ENCODE results near the gene PAK6. TPM values are rescaled to one million over a fixed set of nuclear protein-coding genes. Genes with fewer than 3 reads are reported as not detected.

Gene PAK6
- total and polyA plus RNA-seq, 2 experiments from 2014 or later, result 2.6 to 2.7 TPM

DNA sequence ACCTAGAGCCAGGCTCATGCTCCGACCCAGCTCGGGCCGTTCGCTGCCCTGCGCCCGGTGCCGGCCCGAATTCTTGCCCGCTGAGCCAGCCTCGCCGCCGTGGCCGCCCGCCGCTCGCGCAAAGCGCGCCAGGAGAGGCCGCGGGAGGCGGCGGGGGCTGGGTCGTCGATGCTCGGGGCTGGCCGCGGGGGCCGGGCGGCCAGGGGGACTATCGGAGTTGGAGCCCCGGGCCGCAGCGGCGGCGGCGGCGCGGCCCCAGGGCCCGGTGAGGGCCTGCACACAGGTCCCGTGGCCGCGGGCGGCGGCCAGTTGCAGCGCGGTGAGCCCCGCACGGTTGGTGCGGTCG, 42.9 kb downstream of the PAK6 start:
- H3K4me3 ChIP-seq, result no peak overlapping the region
- no peak overlapping the region for H2AFZ ChIP-seq
- H3K27ac ChIP-seq, result no peak overlapping the region
- TF ChIP-seq EZH2phosphoT487 (IDR thresholded peaks at IDR 0.05; ENCODE audit: low read depth, severe bottlenecking, unreplicated experiment), result no peak
- H3K79me2 ChIP-seq, result no peaks in the 10 kb centered on the region
- no peak for DNase-seq (ENCODE audit: low spot score)
- H3K9me2 ChIP-seq (replicated peaks; ENCODE audit: insufficient read depth), result no peaks in the 10 kb centered on the region
- peaks cover 36% of the 10 kb centered on the region for H3K4me1 ChIP-seq (ENCODE audit: insufficient read depth)
- no peaks in the 10 kb centered on the region for H3K9me3 ChIP-seq (ENCODE audit: low read depth)
- WGBS (ENCODE audit: low lambda C conversion rate, missing lambda C conversion rate), result 5% methylated on average over 30 of the region's 51 CpGs
- H3K4me2 ChIP-seq, result peak overlapping the region; percentile 96
- H3K27me3 ChIP-seq, result peaks cover 62% of the 10 kb centered on the region
- H3K36me3 ChIP-seq (replicated peaks; ENCODE audit: insufficient read depth, low read depth), result no peaks in the 10 kb centered on the region
- H4K20me1 ChIP-seq (ENCODE audit: insufficient read depth, poor library complexity, severe bottlenecking), result no peaks in the 10 kb centered on the region

GRCh38 chr15:40282147-40282868, 43.4 kb downstream of the PAK6 start:
- peak; percentile 54 for DNase-seq (ENCODE audit: low spot score)
- peak overlapping the region; percentile 96 for H3K4me2 ChIP-seq
- H3K27me3 ChIP-seq, result peaks cover 62% of the 10 kb centered on the region
- H3K36me3 ChIP-seq (replicated peaks; ENCODE audit: insufficient read depth, low read depth), result no peaks in the 10 kb centered on the region
- no peak overlapping the region for H3K27ac ChIP-seq
- no peaks in the 10 kb centered on the region for H4K20me1 ChIP-seq (ENCODE audit: insufficient read depth, poor library complexity, severe bottlenecking)
- H3K4me1 ChIP-seq (ENCODE audit: insufficient read depth), result peaks cover 36% of the 10 kb centered on the region
- TF ChIP-seq EZH2phosphoT487 (IDR thresholded peaks at IDR 0.05; ENCODE audit: low read depth, severe bottlenecking, unreplicated experiment), result peak; percentile 51
- TF ChIP-seq EZH2 (IDR thresholded peaks at IDR 0.05; ENCODE audit: borderline replicate concordance), result peak; percentile 53
- TF ChIP-seq, protein P1, sequence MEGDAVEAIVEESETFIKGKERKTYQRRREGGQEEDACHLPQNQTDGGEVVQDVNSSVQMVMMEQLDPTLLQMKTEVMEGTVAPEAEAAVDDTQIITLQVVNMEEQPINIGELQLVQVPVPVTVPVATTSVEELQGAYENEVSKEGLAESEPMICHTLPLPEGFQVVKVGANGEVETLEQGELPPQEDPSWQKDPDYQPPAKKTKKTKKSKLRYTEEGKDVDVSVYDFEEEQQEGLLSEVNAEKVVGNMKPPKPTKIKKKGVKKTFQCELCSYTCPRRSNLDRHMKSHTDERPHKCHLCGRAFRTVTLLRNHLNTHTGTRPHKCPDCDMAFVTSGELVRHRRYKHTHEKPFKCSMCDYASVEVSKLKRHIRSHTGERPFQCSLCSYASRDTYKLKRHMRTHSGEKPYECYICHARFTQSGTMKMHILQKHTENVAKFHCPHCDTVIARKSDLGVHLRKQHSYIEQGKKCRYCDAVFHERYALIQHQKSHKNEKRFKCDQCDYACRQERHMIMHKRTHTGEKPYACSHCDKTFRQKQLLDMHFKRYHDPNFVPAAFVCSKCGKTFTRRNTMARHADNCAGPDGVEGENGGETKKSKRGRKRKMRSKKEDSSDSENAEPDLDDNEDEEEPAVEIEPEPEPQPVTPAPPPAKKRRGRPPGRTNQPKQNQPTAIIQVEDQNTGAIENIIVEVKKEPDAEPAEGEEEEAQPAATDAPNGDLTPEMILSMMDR (IDR thresholded peaks at IDR 0.05; ENCODE audit: poor library complexity), result peak; percentile 34
- H2AFZ ChIP-seq, result peak overlapping the region; percentile 78
- H3K9me2 ChIP-seq (replicated peaks; ENCODE audit: insufficient read depth), result no peaks in the 10 kb centered on the region
- H3K4me3 ChIP-seq, result no peak overlapping the region
- H3K9me3 ChIP-seq (ENCODE audit: low read depth), result no peaks in the 10 kb centered on the region
- WGBS (ENCODE audit: low lambda C conversion rate, missing lambda C conversion rate), result 1% methylated on average over 78 of the region's 92 CpGs
- H3K79me2 ChIP-seq, result no peaks in the 10 kb centered on the region

- WGBS (ENCODE audit: low lambda C conversion rate, missing lambda C conversion rate), result 3% methylated on average over 55 of the region's 76 CpGs
- H4K20me1 ChIP-seq (ENCODE audit: insufficient read depth, poor library complexity, severe bottlenecking), result no peaks in the 10 kb centered on the region
- no peak within 1 kb of the TSS for H3K27ac ChIP-seq
- no peaks in the 10 kb centered on the region for H3K9me3 ChIP-seq (ENCODE audit: low read depth)
- H3K36me3 ChIP-seq (replicated peaks; ENCODE audit: insufficient read depth, low read depth), result no peaks in the 10 kb centered on the region
- TF ChIP-seq EZH2phosphoT487 (IDR thresholded peaks at IDR 0.05; ENCODE audit: low read depth, severe bottlenecking, unreplicated experiment) (no peak), EZH2 (IDR thresholded peaks at IDR 0.05; ENCODE audit: borderline replicate concordance) (peak; percentile 82)
- TF ChIP-seq, protein P1 (IDR thresholded peaks at IDR 0.05; ENCODE audit: poor library complexity), result no peak
- no peak within 1 kb of the TSS for H3K4me3 ChIP-seq
- DNase-seq (ENCODE audit: low spot score), result no peak
- H3K4me1 ChIP-seq (ENCODE audit: insufficient read depth), result peaks cover 36% of the 10 kb centered on the region
- H3K79me2 ChIP-seq, result no peaks in the 10 kb centered on the region
- H3K9me2 ChIP-seq (replicated peaks; ENCODE audit: insufficient read depth), result no peaks in the 10 kb centered on the region
- H3K27me3 ChIP-seq, result peaks cover 61% of the 10 kb centered on the region
- H3K4me2 ChIP-seq, result peak within 1 kb of the TSS; percentile 96
- H2AFZ ChIP-seq, result peak within 1 kb of the TSS; percentile 78
Observed at GRCh38 chr15:40282869-40283614, 44.2 kb downstream of the PAK6 start, which contains the start of gene ANKRD63. ANKRD63 (minus strand) TSS chr15:40283064; CDS start chr15:40282586, 478 bp downstream.

Measured in hepatocyte (in vitro differentiated cells).